BE2C (cell line): ENCODE data around the gene DGKI.

Experiments used
- DNase-seq: peaks from one replicate; pipeline ENCODE4 v3.0.0-alpha.2; 2020
- H3K27me3 ChIP-seq: fragments of 250-450 bp; sonication (Bioruptor Pico); 2 replicates; pipeline ENCODE4 v1.5.1; 2020; ENCODE audit warnings: mild to moderate bottlenecking
- H3K36me3 ChIP-seq: fragments of 250-450 bp; sonication (Bioruptor Pico); 2 replicates; pipeline ENCODE4 v1.5.1; 2020; ENCODE audit warnings: mild to moderate bottlenecking
- H3K4me1 ChIP-seq: fragments of 250-450 bp; sonication (Bioruptor Pico); 2 replicates; pipeline ENCODE4 v1.5.1; 2020
- H3K4me3 ChIP-seq: 2 replicates; pipeline ENCODE4 v1.5.1; 2011; ENCODE audit warnings: low read depth, low read length
- H3K9me3 ChIP-seq: fragments of 250-450 bp; sonication (Bioruptor Pico); 2 replicates; pipeline ENCODE4 v1.5.1; 2020
- TF ChIP-seq, protein P1 (sequence below): IDR thresholded peaks from 2 replicates; pipeline ENCODE4 v1.5.1; 2012; ENCODE audit warnings: mild to moderate bottlenecking, low read depth, low read length

Gene DGKI

DNA sequence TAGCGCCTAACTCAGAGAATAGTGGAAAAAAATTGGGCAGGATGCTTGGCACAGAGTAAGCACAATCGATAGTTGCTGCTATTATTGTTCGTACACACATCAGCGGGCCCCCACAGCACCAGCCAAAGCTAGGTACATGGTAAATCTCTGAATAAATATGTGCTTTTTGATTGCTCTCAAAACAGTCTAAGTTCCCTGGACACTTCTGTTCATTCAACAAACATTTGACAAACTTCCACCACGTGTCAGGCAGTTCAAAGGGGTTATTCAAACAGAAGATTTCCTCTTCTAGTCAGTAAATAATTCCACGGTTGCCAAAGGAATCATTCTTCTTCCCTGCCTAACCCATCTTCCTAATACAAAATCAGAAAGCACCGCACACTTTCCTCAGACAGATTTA is 150.8 kb downstream of the DGKI start:
- TF ChIP-seq, protein P1, sequence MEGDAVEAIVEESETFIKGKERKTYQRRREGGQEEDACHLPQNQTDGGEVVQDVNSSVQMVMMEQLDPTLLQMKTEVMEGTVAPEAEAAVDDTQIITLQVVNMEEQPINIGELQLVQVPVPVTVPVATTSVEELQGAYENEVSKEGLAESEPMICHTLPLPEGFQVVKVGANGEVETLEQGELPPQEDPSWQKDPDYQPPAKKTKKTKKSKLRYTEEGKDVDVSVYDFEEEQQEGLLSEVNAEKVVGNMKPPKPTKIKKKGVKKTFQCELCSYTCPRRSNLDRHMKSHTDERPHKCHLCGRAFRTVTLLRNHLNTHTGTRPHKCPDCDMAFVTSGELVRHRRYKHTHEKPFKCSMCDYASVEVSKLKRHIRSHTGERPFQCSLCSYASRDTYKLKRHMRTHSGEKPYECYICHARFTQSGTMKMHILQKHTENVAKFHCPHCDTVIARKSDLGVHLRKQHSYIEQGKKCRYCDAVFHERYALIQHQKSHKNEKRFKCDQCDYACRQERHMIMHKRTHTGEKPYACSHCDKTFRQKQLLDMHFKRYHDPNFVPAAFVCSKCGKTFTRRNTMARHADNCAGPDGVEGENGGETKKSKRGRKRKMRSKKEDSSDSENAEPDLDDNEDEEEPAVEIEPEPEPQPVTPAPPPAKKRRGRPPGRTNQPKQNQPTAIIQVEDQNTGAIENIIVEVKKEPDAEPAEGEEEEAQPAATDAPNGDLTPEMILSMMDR, result no peak
- no peaks in the 10 kb centered on the region for H3K36me3 ChIP-seq
- H3K27me3 ChIP-seq, result no peaks in the 10 kb centered on the region
- peaks cover 15% of the 10 kb centered on the region for H3K4me1 ChIP-seq
- no peak for DNase-seq
- H3K4me3 ChIP-seq, result no peak overlapping the region
- H3K9me3 ChIP-seq, result no peaks in the 10 kb centered on the region

DNA sequence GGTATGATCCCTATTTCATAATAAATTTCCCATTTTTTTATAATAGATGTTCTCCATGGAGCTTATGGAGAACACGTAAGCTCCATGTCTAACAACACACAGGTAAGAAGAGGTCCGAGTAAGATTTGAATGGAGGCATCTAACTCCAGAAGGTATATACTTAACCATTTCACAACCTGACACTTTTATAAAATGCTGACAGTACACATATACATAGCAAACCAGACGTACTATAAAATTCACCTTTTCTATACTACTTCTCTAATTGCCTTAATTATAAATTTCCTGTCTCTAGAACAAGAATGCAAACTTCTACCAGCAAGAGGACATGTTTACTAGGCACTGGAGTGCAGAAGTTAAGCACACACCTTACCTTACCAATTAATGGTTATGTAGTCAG is 151.3 kb downstream of the DGKI start:
- H3K27me3 ChIP-seq, result no peaks in the 10 kb centered on the region
- H3K4me1 ChIP-seq, result peaks cover 15% of the 10 kb centered on the region
- H3K9me3 ChIP-seq, result no peaks in the 10 kb centered on the region
- H3K4me3 ChIP-seq, result no peak overlapping the region
- no peak for DNase-seq
- TF ChIP-seq, protein P1, result no peak
- H3K36me3 ChIP-seq, result no peaks in the 10 kb centered on the region

DNA sequence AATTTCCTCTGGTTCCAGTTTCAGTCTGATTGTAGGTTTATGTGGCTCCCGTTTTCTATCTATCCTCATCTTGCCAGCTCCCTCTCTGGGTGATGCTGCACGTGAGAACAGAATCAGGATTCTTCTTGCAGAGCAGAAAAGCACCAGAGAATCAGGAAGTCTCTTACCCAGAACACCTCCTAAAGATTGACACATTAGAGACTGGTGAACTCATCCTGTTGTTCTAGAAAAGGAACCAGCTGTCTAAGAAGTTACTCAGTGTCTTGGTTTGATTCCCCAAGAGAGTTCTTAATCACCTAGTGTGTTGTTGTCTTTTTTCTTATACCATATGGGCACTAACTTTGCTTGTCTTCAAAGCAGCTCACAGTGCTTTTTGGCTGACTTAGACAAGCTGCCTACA is 152.4 kb downstream of the DGKI start:
- Histone ChIP-seq H3K4me1 (peaks cover 19% of the 10 kb centered on the region), H3K27me3 (no peaks in the 10 kb centered on the region), H3K9me3 (no peaks in the 10 kb centered on the region), H3K36me3 (no peaks in the 10 kb centered on the region), H3K4me3 (no peak overlapping the region)
- TF ChIP-seq, protein P1, result no peak
- DNase-seq, result no peak

DNA sequence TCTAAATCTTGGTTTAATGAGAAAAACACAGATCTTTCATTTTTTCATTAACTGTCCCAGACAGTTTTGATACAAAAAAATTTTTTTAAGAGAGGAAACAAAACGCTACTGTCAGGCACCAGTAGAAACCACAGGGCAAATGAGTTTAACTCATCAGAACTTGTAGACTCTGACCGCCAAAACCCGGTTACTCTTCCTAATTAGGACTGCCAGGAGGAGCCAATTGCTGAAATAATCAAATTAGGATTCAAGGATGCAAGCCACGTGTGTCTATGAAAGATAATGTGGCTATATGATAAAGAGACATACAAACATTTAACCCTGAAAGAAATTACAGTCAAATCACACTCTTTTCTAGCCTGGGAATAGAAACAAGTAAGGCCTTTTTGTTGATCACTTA is 154.4 kb downstream of the DGKI start:
- Histone ChIP-seq H3K4me1 (peaks cover 19% of the 10 kb centered on the region), H3K9me3 (no peaks in the 10 kb centered on the region)

DNA sequence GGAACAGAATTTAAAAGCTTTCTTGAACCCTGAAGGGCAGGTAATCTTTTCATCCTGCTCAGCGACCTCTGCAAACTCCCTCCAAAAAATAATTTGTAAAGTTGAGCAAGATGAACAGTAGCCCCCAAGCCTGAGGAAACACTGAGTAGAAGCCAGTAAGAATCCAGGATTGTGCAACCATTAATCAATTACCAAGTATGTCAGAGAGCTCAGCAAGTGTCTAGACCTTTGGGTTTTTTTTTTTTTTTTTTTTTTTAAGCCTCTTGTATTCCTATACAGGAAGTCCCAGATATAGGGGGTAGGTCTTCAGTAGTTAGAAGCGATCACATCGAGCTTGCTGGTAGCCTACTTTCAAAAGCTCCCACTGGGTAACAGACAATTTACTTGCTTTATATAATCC is 155.2 kb downstream of the DGKI start:
- H3K4me3 ChIP-seq, result no peak overlapping the region
- peaks cover 19% of the 10 kb centered on the region for H3K4me1 ChIP-seq
- DNase-seq, result no peak
- H3K9me3 ChIP-seq, result no peaks in the 10 kb centered on the region
- H3K36me3 ChIP-seq, result no peaks in the 10 kb centered on the region
- TF ChIP-seq, protein P1, result no peak
- no peaks in the 10 kb centered on the region for H3K27me3 ChIP-seq

More for the DNA sequence above, 154.4 kb downstream of the DGKI start:
- Histone ChIP-seq H3K4me3 (no peak overlapping the region), H3K36me3 (no peaks in the 10 kb centered on the region), H3K27me3 (no peaks in the 10 kb centered on the region)
- TF ChIP-seq, protein P1, result no peak
- DNase-seq, result peak; percentile 37

DNA sequence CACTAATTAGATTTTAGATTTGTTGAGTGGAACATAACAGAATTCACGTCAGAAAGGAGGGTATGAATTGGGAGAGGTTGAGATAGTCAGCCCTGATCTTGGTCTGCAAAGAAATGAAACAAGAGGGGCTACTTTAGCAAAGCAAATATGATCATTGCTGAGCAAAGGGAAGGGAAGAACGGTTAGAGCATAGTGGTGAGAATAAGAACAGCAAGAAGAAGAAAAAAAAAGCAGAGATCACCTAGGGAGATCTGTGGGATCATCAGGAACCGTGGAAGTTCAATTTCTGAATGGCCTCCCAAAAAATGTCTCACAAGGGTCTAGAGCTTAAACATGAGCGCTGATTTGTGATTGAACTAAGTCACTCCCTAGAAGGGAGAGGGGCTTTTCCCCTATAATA is 156.1 kb downstream of the DGKI start:
- H3K4me1 ChIP-seq, result peaks cover 22% of the 10 kb centered on the region
- no peak overlapping the region for H3K4me3 ChIP-seq
- no peaks in the 10 kb centered on the region for H3K36me3 ChIP-seq
- no peaks in the 10 kb centered on the region for H3K27me3 ChIP-seq
- no peaks in the 10 kb centered on the region for H3K9me3 ChIP-seq
- TF ChIP-seq, protein P1, result peak; percentile 18; the same call in 1 of the 2 replicates
- DNase-seq, result no peak
